OCI-LY3 (cell line): ENCODE measurements around the gene SLC25A10.

Source experiments
- H2AFZ ChIP-seq: fragments of 200-600, 300-600 bp; shearing (Covaris generic); 2 replicates; pipeline ENCODE4 v1.6.0; 2014; ENCODE audit warnings: antibody characterized with exemption, low read depth, low read length
- H3K27ac ChIP-seq: fragments of 200-600, 300-600 bp; sonication (generic); 2 replicates; pipeline ENCODE4 v1.5.1; 2014; ENCODE audit warnings: mild to moderate bottlenecking, low read length, moderate library complexity, mixed read lengths
- H3K27me3 ChIP-seq: fragments of 200-600, 300-600 bp; sonication (generic); 2 replicates; pipeline ENCODE4 v1.6.1; 2014; ENCODE audit warnings: low read depth, low read length, mixed read lengths
- H3K36me3 ChIP-seq: fragments of 200-600, 300-600 bp; sonication (generic); replicated peaks from 2 replicates; pipeline ENCODE3; 2014; ENCODE audit warnings: low read depth, low read length, mixed read lengths
- H3K4me1 ChIP-seq: fragments of 300-600, 200-600 bp; sonication (generic); 2 replicates; pipeline ENCODE4 v1.6.1; 2014; ENCODE audit warnings: low read length, mixed read lengths
- H3K4me2 ChIP-seq: fragments of 200-600, 300-600 bp; sonication (generic); 2 replicates; pipeline ENCODE4 v1.6.1; 2014; ENCODE audit warnings: low read length, mixed read lengths
- H3K4me3 ChIP-seq: fragments of 300-600, 200-600 bp; sonication (generic); 2 replicates; pipeline ENCODE4 v1.5.1; 2014; ENCODE audit warnings: antibody characterized with exemption, mild to moderate bottlenecking, low read length, moderate library complexity
- H3K79me2 ChIP-seq: fragments of 300-600, 200-600 bp; shearing (Covaris generic); 2 replicates; pipeline ENCODE4 v1.6.1; 2014; ENCODE audit warnings: mild to moderate bottlenecking, low read length, mixed read lengths
- H3K9ac ChIP-seq: fragments of 300-600, 200-600 bp; shearing (Covaris generic); 2 replicates; pipeline ENCODE4 v1.6.0; 2014; ENCODE audit warnings: mild to moderate bottlenecking, low read length, moderate library complexity
- H3K9me3 ChIP-seq: fragments of 200-600, 300-600 bp; shearing (Covaris generic); 2 replicates; pipeline ENCODE4 v1.6.1; 2014; ENCODE audit warnings: low read length, mixed read lengths; ENCODE audit not compliant: insufficient read depth
- H4K20me1 ChIP-seq: fragments of 200-600, 300-600 bp; sonication (generic); 2 replicates; pipeline ENCODE4 v1.6.1; 2016; ENCODE audit warnings: low read length, mixed read lengths; ENCODE audit not compliant: insufficient read depth
- CTCF ChIP-seq: fragments of 200-600, 300-600 bp; sonication (generic); IDR thresholded peaks from 2 replicates; pipeline ENCODE4 v1.5.1; 2014; ENCODE audit warnings: antibody characterized with exemption, low read length, low read depth
- EZH2phosphoT487 ChIP-seq: fragments of 200-600 bp; shearing (Covaris generic); IDR thresholded peaks from 2 replicates; pipeline ENCODE4 v1.6.1; 2018; ENCODE audit warnings: antibody characterized with exemption, mixed run types, low read depth

Gene SLC25A10

GRCh38 chr17:81703747-81704654, 8.1 kb upstream of the SLC25A10 start:
- TF ChIP-seq CTCF (no peak), EZH2phosphoT487 (no peak)
- peak overlapping the region; percentile 95 for H3K4me2 ChIP-seq
- peaks cover 63% of the 10 kb centered on the region for H3K79me2 ChIP-seq
- H2AFZ ChIP-seq: no peak overlapping the region
- no peaks in the 10 kb centered on the region for H3K27me3 ChIP-seq
- peaks cover 19% of the 10 kb centered on the region for H3K4me1 ChIP-seq
- peaks cover 6% of the 10 kb centered on the region for H4K20me1 ChIP-seq
- peak overlapping the region; percentile 95 for H3K4me3 ChIP-seq
- H3K9ac ChIP-seq: peak overlapping the region; percentile 95
- H3K36me3 ChIP-seq: peaks cover 49% of the 10 kb centered on the region
- H3K27ac ChIP-seq: peak overlapping the region; percentile 58
- no peaks in the 10 kb centered on the region for H3K9me3 ChIP-seq

GRCh38 chr17:81705518-81706231, 6.4 kb upstream of the SLC25A10 start:
- Histone ChIP-seq H3K9me3 (no peaks in the 10 kb centered on the region), H3K27ac (no peak overlapping the region), H3K4me3 (no peak overlapping the region), H4K20me1 (peaks cover 6% of the 10 kb centered on the region), H3K36me3 (peaks cover 45% of the 10 kb centered on the region), H3K4me1 (peaks cover 23% of the 10 kb centered on the region), H2AFZ (no peak overlapping the region), H3K4me2 (no peak overlapping the region), H3K79me2 (peaks cover 51% of the 10 kb centered on the region), H3K27me3 (no peaks in the 10 kb centered on the region), H3K9ac (no peak overlapping the region)
- TF ChIP-seq EZH2phosphoT487: no peak
- no peak for TF ChIP-seq CTCF

GRCh38 chr17:81706232-81706611, 5.9 kb upstream of the SLC25A10 start:
- Histone ChIP-seq H3K4me3 (no peak overlapping the region), H3K9me3 (no peaks in the 10 kb centered on the region), H4K20me1 (peaks cover 6% of the 10 kb centered on the region), H3K9ac (no peak overlapping the region), H2AFZ (no peak overlapping the region), H3K27ac (no peak overlapping the region), H3K79me2 (peaks cover 45% of the 10 kb centered on the region), H3K4me2 (no peak overlapping the region), H3K27me3 (no peaks in the 10 kb centered on the region), H3K4me1 (peaks cover 24% of the 10 kb centered on the region), H3K36me3 (peaks cover 40% of the 10 kb centered on the region)
- no peak for TF ChIP-seq EZH2phosphoT487

- H3K36me3 ChIP-seq: peaks cover 36% of the 10 kb centered on the region
Observed at GRCh38 chr17:81706757-81707624, 5.1 kb upstream of the SLC25A10 start.

More at GRCh38 chr17:81706757-81707624, 5.1 kb upstream of the SLC25A10 start:
- H3K27me3 ChIP-seq: no peaks in the 10 kb centered on the region
- H3K4me3 ChIP-seq: no peak overlapping the region
- no peak overlapping the region for H2AFZ ChIP-seq
- H3K4me2 ChIP-seq: no peak overlapping the region
- H3K9ac ChIP-seq: no peak overlapping the region
- no peak overlapping the region for H3K27ac ChIP-seq
- H3K4me1 ChIP-seq: peaks cover 19% of the 10 kb centered on the region
- H3K79me2 ChIP-seq: peaks cover 38% of the 10 kb centered on the region
- no peaks in the 10 kb centered on the region for H4K20me1 ChIP-seq
- TF ChIP-seq EZH2phosphoT487: no peak
- TF ChIP-seq CTCF: no peak
- H3K9me3 ChIP-seq: no peaks in the 10 kb centered on the region
